ENCODE results near the gene TECPR1.

DNA sequence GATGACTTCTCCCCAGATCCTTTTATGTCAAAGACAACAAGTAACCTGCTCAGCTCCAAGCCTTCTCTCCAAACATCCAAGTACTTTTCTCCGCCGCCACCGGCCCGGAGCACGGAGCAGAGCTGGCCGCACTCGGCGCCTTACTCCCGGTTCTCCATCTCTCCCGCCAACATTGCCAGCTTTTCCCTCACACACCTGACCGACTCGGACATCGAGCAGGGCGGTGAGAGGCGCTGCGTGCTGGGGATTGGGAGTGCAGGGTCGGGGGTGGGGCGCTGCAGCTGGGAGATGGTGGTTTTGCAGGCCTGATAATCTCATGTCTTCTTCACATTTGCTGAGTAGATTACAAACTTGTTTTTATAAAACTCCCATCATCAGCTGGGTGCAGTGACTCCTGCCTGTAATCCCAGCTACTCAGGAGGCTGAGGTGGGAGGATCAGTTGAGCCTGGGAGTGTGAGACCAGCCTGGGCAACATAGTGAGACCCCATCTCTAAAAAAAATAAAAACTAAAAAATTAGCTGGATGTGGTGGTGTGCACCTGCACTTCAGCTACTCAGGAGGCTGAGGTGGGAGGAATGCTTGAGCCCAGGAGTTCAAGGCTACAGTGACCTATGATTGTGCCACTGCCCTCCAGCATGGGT is 47.9 kb downstream of the TECPR1 start:
- TF ChIP-seq, protein P1, sequence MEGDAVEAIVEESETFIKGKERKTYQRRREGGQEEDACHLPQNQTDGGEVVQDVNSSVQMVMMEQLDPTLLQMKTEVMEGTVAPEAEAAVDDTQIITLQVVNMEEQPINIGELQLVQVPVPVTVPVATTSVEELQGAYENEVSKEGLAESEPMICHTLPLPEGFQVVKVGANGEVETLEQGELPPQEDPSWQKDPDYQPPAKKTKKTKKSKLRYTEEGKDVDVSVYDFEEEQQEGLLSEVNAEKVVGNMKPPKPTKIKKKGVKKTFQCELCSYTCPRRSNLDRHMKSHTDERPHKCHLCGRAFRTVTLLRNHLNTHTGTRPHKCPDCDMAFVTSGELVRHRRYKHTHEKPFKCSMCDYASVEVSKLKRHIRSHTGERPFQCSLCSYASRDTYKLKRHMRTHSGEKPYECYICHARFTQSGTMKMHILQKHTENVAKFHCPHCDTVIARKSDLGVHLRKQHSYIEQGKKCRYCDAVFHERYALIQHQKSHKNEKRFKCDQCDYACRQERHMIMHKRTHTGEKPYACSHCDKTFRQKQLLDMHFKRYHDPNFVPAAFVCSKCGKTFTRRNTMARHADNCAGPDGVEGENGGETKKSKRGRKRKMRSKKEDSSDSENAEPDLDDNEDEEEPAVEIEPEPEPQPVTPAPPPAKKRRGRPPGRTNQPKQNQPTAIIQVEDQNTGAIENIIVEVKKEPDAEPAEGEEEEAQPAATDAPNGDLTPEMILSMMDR (IDR thresholded peaks at IDR 0.05; ENCODE audit: low read depth, low read length, poor library complexity, severe bottlenecking): no peak
- no peak for TF ChIP-seq EZH2phosphoT487 (IDR thresholded peaks at IDR 0.05; ENCODE audit: borderline replicate concordance, low read length)
